HG02973 (cell line): ENCODE results near the gene P2RX1.
"Not testable (repeated sequence)": the region's sequence is repeated elsewhere in the genome, so short reads cannot be mapped to it uniquely, and the experiment has no call there.

Source experiments
- ATAC-seq: cut with Tn5 transposase; IDR thresholded peaks from one replicate; pipeline ENCODE4 v1.9.1; 2021; ENCODE audit warnings: moderate library complexity; ENCODE audit not compliant: unreplicated experiment

Gene P2RX1

GRCh38 chr17:3861761-3862681 is 54.2 kb downstream of the P2RX1 start:
- no peak for ATAC-seq

GRCh38 chr17:3860939-3861700 is 55.1 kb downstream of the P2RX1 start:
- no peak for ATAC-seq

- ATAC-seq, result no peak
These were observed 56.3 kb downstream of the P2RX1 start for GRCh38 chr17:3859940-3860339.

- no peak for ATAC-seq
These were observed 58.8 kb downstream of the P2RX1 start for GRCh38 chr17:3857261-3858105.

GRCh38 chr17:3854204-3854603 is 62.1 kb downstream of the P2RX1 start:
- ATAC-seq, result not testable (repeated sequence)

- ATAC-seq, result no peak
These were observed 63.7 kb downstream of the P2RX1 start for GRCh38 chr17:3852561-3852960.

- ATAC-seq, result no peak
These were observed 64.7 kb downstream of the P2RX1 start for GRCh38 chr17:3851461-3852100.

- ATAC-seq, result no peak
These were observed 67.9 kb downstream of the P2RX1 start for GRCh38 chr17:3848229-3848835.

- ATAC-seq, result no peak
These were observed 69.0 kb downstream of the P2RX1 start for GRCh38 chr17:3847165-3847670.
